B cell (primary cell): ENCODE results near the gene ATG16L1. TPM values are rescaled to one million over a fixed set of nuclear protein-coding genes. Genes with fewer than 3 reads are reported as not detected.

Source experiments
- ATAC-seq: fragments of 200-7000 bp; cut with Tn5 transposase; one replicate; pipeline ENCODE4 v1.10.0; 2021; ENCODE audit warnings: low read depth, mild to moderate bottlenecking, moderate number of reproducible peaks, moderate library complexity
- CTCF ChIA-PET: fragments of 350-600 bp; sonication (Branson Sonifier 250); formaldehyde crosslinking; loops from one replicate; lab custom pipeline; 2021; ENCODE audit warnings: antibody characterized with exemption, inconsistent platforms; lab: Charles Lee
- POLR2A ChIA-PET: fragments of 350-600 bp; sonication (Branson Sonifier 250); formaldehyde crosslinking; loops from one replicate; lab custom pipeline; 2021; ENCODE audit warnings: antibody characterized with exemption; lab: Charles Lee
- DNase-seq: peaks from one replicate; pipeline ENCODE4 v3.0.0; 2013
- H2AFZ ChIP-seq: 2 replicates; pipeline ENCODE4 v1.6.1; 2012; ENCODE audit warnings: mild to moderate bottlenecking, low read depth, low read length; ENCODE audit not compliant: insufficient read depth, poor library complexity, severe bottlenecking
- H3K27ac ChIP-seq, 2 donors: 1 replicate in 1 of 2; 2 replicates in 1 of 2; pipeline ENCODE4 v1.5.1; 2012 to 2013; ENCODE audit warnings: low read length in 2 of 2, mild to moderate bottlenecking in 2 of 2, moderate library complexity in 1 of 2
- H3K27me3 ChIP-seq, 4 experiments: fragments of 200-600 bp in 1 of 4; sonication (generic) in 1 of 4; replicated peaks in 1 of 4; 1 replicate in 2 of 4; 2 replicates in 2 of 4; pipeline versions ENCODE4 v1.6.1 to v1.7.0; 2013 to 2016; ENCODE audit warnings: low read length in 3 of 4, mild to moderate bottlenecking in 2 of 4, mixed read lengths in 1 of 4, moderate library complexity in 1 of 4; ENCODE audit not compliant: insufficient read depth in 4 of 4, control insufficient read depth in 3 of 4; ENCODE audit errors: control extremely low read depth in 1 of 4
- H3K36me3 ChIP-seq, 2 experiments: replicated peaks in 1 of 2; 1 replicate in 1 of 2; 2 replicates in 1 of 2; pipeline versions ENCODE4 v1.6.1 to v1.7.1; 2013; ENCODE audit warnings: low read length in 1 of 2; ENCODE audit not compliant: insufficient read depth in 2 of 2, control insufficient read depth in 1 of 2; ENCODE audit errors: control extremely low read depth in 1 of 2, extremely low read depth in 1 of 2
- H3K4me1 ChIP-seq, 2 donors: fragments of 200-600 bp in 1 of 2; sonication (generic) in 1 of 2; 1 replicate in 1 of 2; 2 replicates in 1 of 2; pipeline versions ENCODE4 v1.5.1 to v1.6.1; 2013 to 2017; ENCODE audit warnings: low read length in 2 of 2; ENCODE audit not compliant: control insufficient read depth in 2 of 2, insufficient read depth in 2 of 2
- H3K4me2 ChIP-seq: replicated peaks from 2 replicates; pipeline ENCODE3; 2012; ENCODE audit warnings: mild to moderate bottlenecking, low read depth, low read length; ENCODE audit not compliant: poor library complexity, severe bottlenecking
- H3K4me3 ChIP-seq, 5 experiments: fragments of 200-600 bp in 1 of 5; sonication (generic) in 1 of 5; 1 replicate in 3 of 5; 2 replicates in 2 of 5; pipeline versions ENCODE4 v1.5.1 to v1.7.0; 2011 to 2016; ENCODE audit warnings: low read length in 4 of 5, mild to moderate bottlenecking in 4 of 5, low read depth in 2 of 5, control low read depth in 1 of 5, moderate library complexity in 1 of 5; ENCODE audit not compliant: insufficient read depth in 1 of 5; ENCODE audit errors: control extremely low read depth in 1 of 5, extremely low read depth in 1 of 5
- H3K79me2 ChIP-seq: fragments of 200-600 bp; sonication (generic); one replicate; pipeline ENCODE4 v1.6.0; 2016; ENCODE audit warnings: low read length; ENCODE audit not compliant: control insufficient read depth, insufficient read depth
- H3K9ac ChIP-seq: fragments of 200-600 bp; sonication (generic); 2 replicates; pipeline ENCODE4 v1.6.1; 2017; ENCODE audit warnings: mild to moderate bottlenecking, low read length, moderate library complexity
- H3K9me3 ChIP-seq, 3 donors: one replicate each; pipeline versions ENCODE4 v1.6.1 to v1.7.1; 2013; ENCODE audit warnings: low read length in 2 of 3; ENCODE audit not compliant: control insufficient read depth in 2 of 3, insufficient read depth in 1 of 3; ENCODE audit errors: control extremely low read depth in 1 of 3
- H4K20me1 ChIP-seq: 2 replicates; pipeline ENCODE4 v1.6.0; 2012; ENCODE audit warnings: mild to moderate bottlenecking, low read length; ENCODE audit not compliant: insufficient read depth, control insufficient read depth, poor library complexity, severe bottlenecking
- H3K27ac Mint-ChIP-seq: one replicate; pipeline ENCODE4 v1.8.0; 2021; ENCODE audit warnings: mixed read lengths
- H3K27me3 Mint-ChIP-seq: one replicate; pipeline ENCODE4 v1.8.0; 2021; ENCODE audit warnings: mixed read lengths
- H3K4me1 Mint-ChIP-seq: one replicate; pipeline ENCODE4 v1.8.0; 2021; ENCODE audit warnings: mixed read lengths
- H3K4me3 Mint-ChIP-seq: one replicate; pipeline ENCODE4 v1.8.0; 2021; ENCODE audit warnings: mixed read lengths
- H3K9me3 Mint-ChIP-seq: one replicate; pipeline ENCODE4 v1.8.0; 2022; ENCODE audit warnings: mixed read lengths; ENCODE audit not compliant: insufficient read depth
- CTCF ChIP-seq: fragments of 200-600 bp; IDR thresholded peaks from one replicate; pipeline ENCODE4 v1.8.0; 2022; ENCODE audit warnings: antibody characterized with exemption, mild to moderate bottlenecking
- EZH2 ChIP-seq: IDR thresholded peaks from 2 replicates; pipeline ENCODE4 v1.6.1; 2012; ENCODE audit warnings: borderline replicate concordance, low read depth, mild to moderate bottlenecking, moderate library complexity, low read length; ENCODE audit not compliant: insufficient read depth, poor library complexity, severe bottlenecking
- WGBS: methylation state at CpG from one replicate; pipeline ENCODE4 v1.1.5; 2013; ENCODE audit warnings: missing lambda C conversion rate; ENCODE audit not compliant: insufficient coverage; 5-methylcytosine and 5-hydroxymethylcytosine counted together
- intact Hi-C: fragments of 100-400 bp; cut with micrococcal nuclease; formaldehyde crosslinking; loops from one replicate; pipeline ENCODE4 v1.10.0; 2022
- polyA plus RNA-seq: library from polyadenylated mRNA; depleted of rRNA; stranded (reverse); fragments of >200 nt; gene quantifications from 2 replicates; pipeline ENCODE4 v1.2.3, GENCODE V29; 2012
- total RNA-seq, 2 donors: library from RNA; stranded (reverse); fragments of 120-200 nt in 1 of 2; gene quantifications; 1 replicate in 1 of 2; 2 replicates in 1 of 2; pipeline versions ENCODE4 v1.2.3 to v1.2.4, GENCODE V29; 2013 to 2022

The ATG16L1 gene
- total and polyA plus RNA-seq, 2 donors (not counting 1 experiment from before 2014, with no cell fraction given) = 25.7 to 69.9 TPM

GRCh38 chr2:233218836-233219235 is 32.6 kb upstream of the ATG16L1 start:
- ChIA-PET CTCF (no interaction called here), POLR2A (interaction anchor here (0.6 kb wide), 1 partner anchor 19 kb away, joined by 3 read pairs; no protein-coding TSS in a partner anchor)
- no peak overlapping the region for H3K4me3 ChIP-seq
- H3K9ac ChIP-seq = no peak overlapping the region
- H3K27ac ChIP-seq = no peak overlapping the region
- no peaks in the 10 kb centered on the region for H4K20me1 ChIP-seq
- Mint-ChIP-seq H3K27me3 (no peaks in the 10 kb centered on the region), H3K4me1 (peaks cover 8% of the 10 kb centered on the region), H3K9me3 (no peaks in the 10 kb centered on the region), H3K27ac (no peak overlapping the region), H3K4me3 (no peak overlapping the region)
- WGBS = 98% methylated on average over 6 of the region's 6 CpGs
- TF ChIP-seq CTCF (no peak), EZH2 (no peak)
- no peaks in the 10 kb centered on the region for H3K36me3 ChIP-seq
- H3K27me3 ChIP-seq = no peaks in the 10 kb centered on the region
- H2AFZ ChIP-seq = no peak overlapping the region
- no peak overlapping the region for H3K4me2 ChIP-seq
- no peak for ATAC-seq
- no peaks in the 10 kb centered on the region for H3K79me2 ChIP-seq
- no peak for DNase-seq
- intact Hi-C loops = loop anchor here (1.0 kb wide), 1 partner anchor 34 kb away; no protein-coding TSS in a partner anchor
- peaks cover 0 to 3% of the 10 kb centered on the region in 2 donors for H3K4me1 ChIP-seq
- no peaks in the 10 kb centered on the region for H3K9me3 ChIP-seq

- Mint-ChIP-seq H3K4me3 (no peak overlapping the region), H3K4me1 (peaks cover 9% of the 10 kb centered on the region), H3K27ac (no peak overlapping the region), H3K27me3 (no peaks in the 10 kb centered on the region), H3K9me3 (no peaks in the 10 kb centered on the region)
- Histone ChIP-seq H3K9me3 (no peaks in the 10 kb centered on the region), H3K4me2 (no peak overlapping the region), H4K20me1 (no peaks in the 10 kb centered on the region), H3K4me3 (no peak overlapping the region), H3K9ac (no peak overlapping the region), H3K36me3 (no peaks in the 10 kb centered on the region), H3K4me1 (peaks cover 0 to 6% of the 10 kb centered on the region in 2 donors), H3K27ac (no peak overlapping the region), H3K27me3 (no peaks in the 10 kb centered on the region), H2AFZ (no peak overlapping the region), H3K79me2 (no peaks in the 10 kb centered on the region)
- DNase-seq (no peak), ATAC-seq (no peak)
- no peak for TF ChIP-seq EZH2
- TF ChIP-seq CTCF = no peak
- intact Hi-C loops = loop anchor here (1.0 kb wide), 1 partner anchor 33 kb away; no protein-coding TSS in a partner anchor
- WGBS = no CpG with 5 or more reads among the region's 1 CpG
- ChIA-PET CTCF (no interaction called here), POLR2A (no interaction called here)
Observed at GRCh38 chr2:233219848-233220247, 31.6 kb upstream of the ATG16L1 start.
